NCI-H187 (cell line): ENCODE results near the gene GSTM3.
A peak's percentile ranks its signal among the peaks of the same experiment; 100 is the strongest.

ENCODE experiments used
- DNase-seq, 2 experiments: peaks; one replicate each; lab custom pipeline; 2025; lab: John Stamatoyannopoulos, UW

The GSTM3 gene

GRCh38 chr1:109740615-109741373, at the start of gene GSTM3:
GSTM3 (minus strand) TSS chr1:109741038; CDS start chr1:109740287, 751 bp downstream.
- DNase-seq = peak; percentile 59 to 81

- no peak for DNase-seq
Observed at GRCh38 chr1:109790329-109790728, 49.5 kb upstream of the GSTM3 start.

GRCh38 chr1:109789551-109790180, 48.8 kb upstream of the GSTM3 start:
- no peak for DNase-seq

- no peak for DNase-seq
Observed at GRCh38 chr1:109788695-109789521, 48.1 kb upstream of the GSTM3 start.

- DNase-seq = no peak
Observed at GRCh38 chr1:109787845-109788601, 47.2 kb upstream of the GSTM3 start.

GRCh38 chr1:109787211-109787844, 46.5 kb upstream of the GSTM3 start:
- DNase-seq = no peak

- DNase-seq = peak in 1 of 2 experiments; percentile 15
Observed at GRCh38 chr1:109786531-109787021, 45.7 kb upstream of the GSTM3 start.

GRCh38 chr1:109786112-109786480, 45.3 kb upstream of the GSTM3 start:
- no peak for DNase-seq

GRCh38 chr1:109785446-109786111, 44.7 kb upstream of the GSTM3 start:
- DNase-seq = no peak

- DNase-seq = no peak
Observed at GRCh38 chr1:109784551-109785252, 43.9 kb upstream of the GSTM3 start.

- DNase-seq = no peak
Observed at GRCh38 chr1:109783436-109783835, 42.6 kb upstream of the GSTM3 start.

- no peak for DNase-seq
Observed at GRCh38 chr1:109782927-109783326, 42.1 kb upstream of the GSTM3 start.

- DNase-seq = no peak
Observed at GRCh38 chr1:109782514-109782913, 41.7 kb upstream of the GSTM3 start.

- DNase-seq = no peak
Observed at GRCh38 chr1:109781806-109782205, 41.0 kb upstream of the GSTM3 start.

GRCh38 chr1:109780982-109781381, 40.1 kb upstream of the GSTM3 start:
- no peak for DNase-seq

GRCh38 chr1:109777980-109778625, 37.3 kb upstream of the GSTM3 start:
- no peak for DNase-seq

- no peak for DNase-seq
Observed at GRCh38 chr1:109777436-109777835, 36.6 kb upstream of the GSTM3 start.

GRCh38 chr1:109776911-109777310, 36.1 kb upstream of the GSTM3 start:
- DNase-seq = peak; percentile 60 to 66

GRCh38 chr1:109776206-109776835, 35.5 kb upstream of the GSTM3 start:
- no peak for DNase-seq
